A673 (cell line): ENCODE data around the gene GRM3. TPM values are rescaled to one million over a fixed set of nuclear protein-coding genes. Genes with fewer than 3 reads are reported as not detected.

ENCODE experiments used
- BruUV-seq: library from RNA; stranded (reverse); fragments of 400-500 nt; replicated peaks from 2 replicates; lab custom pipeline; 2021; lab: Mats Ljungman, UMichigan
- CTCF ChIA-PET: fragments of 300-600 bp; sonication (Branson Sonifier 250); formaldehyde crosslinking; loops from one replicate; lab custom pipeline; 2022; ENCODE audit warnings: antibody characterized with exemption; lab: Charles Lee
- POLR2A ChIA-PET: fragments of 300-600 bp; sonication (Branson Sonifier 250); formaldehyde crosslinking; loops from one replicate; lab custom pipeline; 2022; ENCODE audit warnings: antibody characterized with exemption; ENCODE audit not compliant: low non-redundant PET; lab: Charles Lee
- DNase-seq: peaks from one replicate; pipeline ENCODE4 v3.0.0-alpha.2; 2015; ENCODE audit warnings: low spot score
- H3K27ac ChIP-seq: fragments of 200-600 bp; sonication (generic); 2 replicates; pipeline ENCODE4 v1.5.1; 2016; ENCODE audit warnings: mixed run types, low read depth, mild to moderate bottlenecking, mixed read lengths, antibody characterized with exemption, low read length; ENCODE audit not compliant: poor library complexity, severe bottlenecking
- H3K27me3 ChIP-seq: fragments of 200-600 bp; sonication (generic); replicated peaks from 2 replicates; pipeline ENCODE4 v1.6.1; 2017; ENCODE audit warnings: mixed run types, low read depth, mild to moderate bottlenecking, mixed read lengths, antibody characterized with exemption, low read length; ENCODE audit not compliant: insufficient read depth, poor library complexity
- H3K36me3 ChIP-seq: fragments of 200-600 bp; sonication (generic); 2 replicates; pipeline ENCODE4 v1.6.1; 2016; ENCODE audit warnings: mixed run types, mild to moderate bottlenecking, mixed read lengths, antibody characterized with exemption, low read length; ENCODE audit not compliant: insufficient read depth, poor library complexity, severe bottlenecking
- H3K4me1 ChIP-seq: fragments of 200-600 bp; sonication (generic); 2 replicates; pipeline ENCODE4 v1.6.1; 2017; ENCODE audit warnings: mixed run types, mild to moderate bottlenecking, mixed read lengths, antibody characterized with exemption, low read length; ENCODE audit not compliant: insufficient read depth, poor library complexity, severe bottlenecking
- H3K4me3 ChIP-seq: fragments of 200-600 bp; sonication (generic); 2 replicates; pipeline ENCODE4 v1.5.1; 2016; ENCODE audit warnings: low read depth, mixed run types, mild to moderate bottlenecking, mixed read lengths, low read length; ENCODE audit not compliant: poor library complexity, severe bottlenecking
- H3K9me3 ChIP-seq: fragments of 200-600 bp; sonication (generic); 2 replicates; pipeline ENCODE4 v1.6.1; 2016; ENCODE audit warnings: mixed run types, low read depth, mild to moderate bottlenecking, mixed read lengths, antibody characterized with exemption, low read length; ENCODE audit not compliant: poor library complexity, severe bottlenecking
- EZH2 ChIP-seq: fragments of 200-600 bp; sonication (generic); IDR thresholded peaks from 2 replicates; pipeline ENCODE4 v1.6.1; 2017; ENCODE audit warnings: borderline replicate concordance, low read depth, mild to moderate bottlenecking, mixed read lengths, antibody characterized with exemption, low read length; ENCODE audit not compliant: poor library complexity, severe bottlenecking
- intact Hi-C: fragments of 100-400 bp; cut with micrococcal nuclease; formaldehyde crosslinking; loops from one replicate; pipeline ENCODE4 v1.10.0; 2022; ENCODE audit not compliant: unreplicated experiment
- total RNA-seq: library from RNA; stranded (reverse); gene quantifications from 2 replicates; pipeline ENCODE4 v1.2.3, GENCODE V29; 2021
- TF ChIP-seq, protein P1 (sequence below): fragments of 300-800, 200-600 bp; sonication (generic); conservative IDR thresholded peaks from 2 replicates; pipeline ENCODE4 v1.5.1; 2017; ENCODE audit warnings: low read depth, mild to moderate bottlenecking, antibody characterized with exemption, low read length, moderate library complexity, mixed read lengths

GRM3 gene
- total RNA-seq, 1 experiment from 2014 or later: not detected

DNA sequence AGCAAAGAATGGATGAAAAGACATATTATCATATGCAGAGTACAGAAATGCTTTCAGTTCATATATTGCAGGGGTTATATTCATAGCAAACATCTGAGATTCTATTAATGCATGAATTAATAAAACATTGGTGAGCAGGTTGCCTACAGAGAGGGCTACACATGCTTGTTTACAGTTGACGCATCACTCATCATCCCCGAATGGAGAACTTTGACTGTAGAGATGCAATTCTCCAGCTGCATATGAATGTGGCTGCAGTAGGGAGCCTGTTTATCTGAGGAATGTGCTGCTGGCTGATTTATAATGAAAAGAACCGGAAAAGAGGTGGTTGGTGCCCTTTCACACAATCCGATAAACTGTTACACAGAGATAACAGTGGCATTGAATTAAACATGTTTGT is 116.5 kb downstream of the GRM3 start:
- no peak overlapping the region for H3K27ac ChIP-seq
- no peaks in the 10 kb centered on the region for H3K4me1 ChIP-seq
- DNase-seq: no peak
- POLR2A ChIA-PET: no interaction called here
- no TSS peak for BruUV-seq
- H3K27me3 ChIP-seq: peaks cover 26% of the 10 kb centered on the region
- H3K9me3 ChIP-seq: no peaks in the 10 kb centered on the region
- H3K4me3 ChIP-seq: no peak overlapping the region
- CTCF ChIA-PET: no interaction called here
- TF ChIP-seq EZH2: no peak
- TF ChIP-seq, protein P1, sequence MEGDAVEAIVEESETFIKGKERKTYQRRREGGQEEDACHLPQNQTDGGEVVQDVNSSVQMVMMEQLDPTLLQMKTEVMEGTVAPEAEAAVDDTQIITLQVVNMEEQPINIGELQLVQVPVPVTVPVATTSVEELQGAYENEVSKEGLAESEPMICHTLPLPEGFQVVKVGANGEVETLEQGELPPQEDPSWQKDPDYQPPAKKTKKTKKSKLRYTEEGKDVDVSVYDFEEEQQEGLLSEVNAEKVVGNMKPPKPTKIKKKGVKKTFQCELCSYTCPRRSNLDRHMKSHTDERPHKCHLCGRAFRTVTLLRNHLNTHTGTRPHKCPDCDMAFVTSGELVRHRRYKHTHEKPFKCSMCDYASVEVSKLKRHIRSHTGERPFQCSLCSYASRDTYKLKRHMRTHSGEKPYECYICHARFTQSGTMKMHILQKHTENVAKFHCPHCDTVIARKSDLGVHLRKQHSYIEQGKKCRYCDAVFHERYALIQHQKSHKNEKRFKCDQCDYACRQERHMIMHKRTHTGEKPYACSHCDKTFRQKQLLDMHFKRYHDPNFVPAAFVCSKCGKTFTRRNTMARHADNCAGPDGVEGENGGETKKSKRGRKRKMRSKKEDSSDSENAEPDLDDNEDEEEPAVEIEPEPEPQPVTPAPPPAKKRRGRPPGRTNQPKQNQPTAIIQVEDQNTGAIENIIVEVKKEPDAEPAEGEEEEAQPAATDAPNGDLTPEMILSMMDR: no peak
- intact Hi-C loops: loop anchor here (5.0 kb wide), 1 partner anchor 52 kb away; no protein-coding TSS in a partner anchor
- H3K36me3 ChIP-seq: no peaks in the 10 kb centered on the region

DNA sequence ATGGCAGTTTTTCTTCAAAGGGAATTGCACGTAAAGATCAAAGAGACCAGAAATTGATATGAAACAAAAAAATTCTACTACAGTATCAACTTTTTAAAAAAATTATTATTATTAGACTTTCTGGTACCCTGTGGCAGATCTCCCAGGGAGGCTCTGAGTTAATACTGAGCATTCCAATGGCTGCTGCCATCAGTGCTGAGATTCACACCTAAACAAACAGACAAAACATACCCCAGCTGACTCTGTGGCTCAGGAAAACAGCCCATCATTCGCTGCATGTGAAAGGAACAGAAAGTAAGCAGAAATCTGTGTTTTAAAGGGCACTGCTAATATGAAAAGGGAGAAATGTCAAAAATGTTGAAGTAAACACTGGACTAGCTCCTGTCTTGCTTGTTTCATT is 118.4 kb downstream of the GRM3 start:
- ChIA-PET CTCF (no interaction called here), POLR2A (no interaction called here)
- DNase-seq: no peak
- BruUV-seq: no TSS peak
- intact Hi-C loops: loop anchor here (5.0 kb wide), 1 partner anchor 50 kb away; no protein-coding TSS in a partner anchor
- Histone ChIP-seq H3K4me1 (no peaks in the 10 kb centered on the region), H3K27ac (no peak overlapping the region), H3K9me3 (no peaks in the 10 kb centered on the region), H3K4me3 (no peak overlapping the region), H3K27me3 (peaks cover 26% of the 10 kb centered on the region), H3K36me3 (no peaks in the 10 kb centered on the region)
- TF ChIP-seq EZH2: no peak
- TF ChIP-seq, protein P1: no peak

GRCh38 chr7:86765931-86766330 is 122.2 kb downstream of the GRM3 start:
- POLR2A ChIA-PET: no interaction called here
- H3K4me3 ChIP-seq: no peak overlapping the region
- TF ChIP-seq, protein P1: no peak
- TF ChIP-seq EZH2: no peak
- H3K4me1 ChIP-seq: no peaks in the 10 kb centered on the region
- intact Hi-C loops: no loop called here
- H3K36me3 ChIP-seq: no peaks in the 10 kb centered on the region
- no peaks in the 10 kb centered on the region for H3K27me3 ChIP-seq
- no peak for DNase-seq
- CTCF ChIA-PET: no interaction called here
- no peaks in the 10 kb centered on the region for H3K9me3 ChIP-seq
- BruUV-seq: no TSS peak
- no peak overlapping the region for H3K27ac ChIP-seq
